ENCODE data around the gene PLXNA4. TPM values are rescaled to one million over a fixed set of nuclear protein-coding genes. Genes with fewer than 3 reads are reported as not detected.

Gene PLXNA4
- total and polyA plus RNA-seq, 2 donors, result 1.6 to 6.5 TPM

GRCh38 chr7:132255115-132255797, 321.0 kb downstream of the PLXNA4 start:
- H3K27ac ChIP-seq (ENCODE audit: low read depth), result no peak overlapping the region

GRCh38 chr7:132254455-132254854, 321.8 kb downstream of the PLXNA4 start:
- no peak overlapping the region for H3K27ac ChIP-seq (ENCODE audit: low read depth)
- H3K4me3 ChIP-seq (ENCODE audit: low read depth, low read length), result no peak overlapping the region
- WGBS, result 88% methylated on average over 12 of the region's 12 CpGs
- H3K36me3 ChIP-seq (ENCODE audit: insufficient read depth), result no peaks in the 10 kb centered on the region
- no peak for DNase-seq (ENCODE audit: extremely low spot score)
- no peaks in the 10 kb centered on the region for H3K4me1 ChIP-seq (ENCODE audit: insufficient read depth)

More at GRCh38 chr7:132255115-132255797, 321.0 kb downstream of the PLXNA4 start:
- WGBS, result 83% methylated on average over 3 of the region's 3 CpGs
- no peaks in the 10 kb centered on the region for H3K36me3 ChIP-seq (ENCODE audit: insufficient read depth)
- H3K4me3 ChIP-seq (ENCODE audit: low read depth, low read length), result no peak overlapping the region
- no peak for DNase-seq (ENCODE audit: extremely low spot score)
- no peaks in the 10 kb centered on the region for H3K4me1 ChIP-seq (ENCODE audit: insufficient read depth)

GRCh38 chr7:132252793-132253100, 323.5 kb downstream of the PLXNA4 start:
- Histone ChIP-seq H3K27ac (ENCODE audit: low read depth) (no peak overlapping the region), H3K36me3 (ENCODE audit: insufficient read depth) (no peaks in the 10 kb centered on the region), H3K4me1 (ENCODE audit: insufficient read depth) (no peaks in the 10 kb centered on the region), H3K4me3 (ENCODE audit: low read depth, low read length) (no peak overlapping the region)
- DNase-seq (ENCODE audit: extremely low spot score), result no peak
- WGBS, result 34% methylated on average over 2 of the region's 2 CpGs

- DNase-seq (ENCODE audit: extremely low spot score), result no peak
- H3K27ac ChIP-seq (ENCODE audit: low read depth), result no peak overlapping the region
- H3K36me3 ChIP-seq (ENCODE audit: insufficient read depth), result no peaks in the 10 kb centered on the region
- no peaks in the 10 kb centered on the region for H3K4me1 ChIP-seq (ENCODE audit: insufficient read depth)
- H3K4me3 ChIP-seq (ENCODE audit: low read depth, low read length), result no peak overlapping the region
- 29% methylated on average over 5 of the region's 5 CpGs for WGBS
Measured at GRCh38 chr7:132251327-132251659, 325.0 kb downstream of the PLXNA4 start.

- H3K4me3 ChIP-seq (ENCODE audit: low read depth, low read length), result no peak overlapping the region
- H3K4me1 ChIP-seq (ENCODE audit: insufficient read depth), result no peaks in the 10 kb centered on the region
- no peak overlapping the region for H3K27ac ChIP-seq (ENCODE audit: low read depth)
- no peaks in the 10 kb centered on the region for H3K36me3 ChIP-seq (ENCODE audit: insufficient read depth)
- DNase-seq (ENCODE audit: extremely low spot score), result no peak
- WGBS, result 45% methylated on average over 4 of the region's 4 CpGs
Measured at GRCh38 chr7:132250480-132251326, 325.6 kb downstream of the PLXNA4 start.

- no peak overlapping the region for H3K4me3 ChIP-seq (ENCODE audit: low read depth, low read length)
- WGBS, result 72% methylated on average over 19 of the region's 19 CpGs
- no peak overlapping the region for H3K27ac ChIP-seq (ENCODE audit: low read depth)
- H3K36me3 ChIP-seq (ENCODE audit: insufficient read depth), result no peaks in the 10 kb centered on the region
- no peaks in the 10 kb centered on the region for H3K4me1 ChIP-seq (ENCODE audit: insufficient read depth)
- no peak for DNase-seq (ENCODE audit: extremely low spot score)
Measured at GRCh38 chr7:132249256-132249971, 326.9 kb downstream of the PLXNA4 start.

- no peak for DNase-seq (ENCODE audit: extremely low spot score)
- Histone ChIP-seq H3K27ac (ENCODE audit: low read depth) (no peak overlapping the region), H3K36me3 (ENCODE audit: insufficient read depth) (no peaks in the 10 kb centered on the region), H3K4me1 (ENCODE audit: insufficient read depth) (no peaks in the 10 kb centered on the region), H3K4me3 (ENCODE audit: low read depth, low read length) (no peak overlapping the region)
- WGBS, result 75% methylated on average over 2 of the region's 2 CpGs
Measured at GRCh38 chr7:132248841-132249240, 327.4 kb downstream of the PLXNA4 start.

GRCh38 chr7:132247995-132248618, 328.2 kb downstream of the PLXNA4 start:
- DNase-seq (ENCODE audit: extremely low spot score), result no peak
- WGBS, result 90% methylated on average over 6 of the region's 6 CpGs
- Histone ChIP-seq H3K4me3 (ENCODE audit: low read depth, low read length) (no peak overlapping the region), H3K36me3 (ENCODE audit: insufficient read depth) (no peaks in the 10 kb centered on the region), H3K27ac (ENCODE audit: low read depth) (no peak overlapping the region), H3K4me1 (ENCODE audit: insufficient read depth) (no peaks in the 10 kb centered on the region)

- DNase-seq (ENCODE audit: extremely low spot score), result no peak
- no peaks in the 10 kb centered on the region for H3K4me1 ChIP-seq (ENCODE audit: insufficient read depth)
- H3K36me3 ChIP-seq (ENCODE audit: insufficient read depth), result no peaks in the 10 kb centered on the region
- no peak overlapping the region for H3K4me3 ChIP-seq (ENCODE audit: low read depth, low read length)
- H3K27ac ChIP-seq (ENCODE audit: low read depth), result no peak overlapping the region
Measured at GRCh38 chr7:132246591-132246990, 329.7 kb downstream of the PLXNA4 start.

GRCh38 chr7:132245539-132245938, 330.7 kb downstream of the PLXNA4 start:
- no peak overlapping the region for H3K27ac ChIP-seq (ENCODE audit: low read depth)
- no peak overlapping the region for H3K4me3 ChIP-seq (ENCODE audit: low read depth, low read length)
- WGBS, result 92% methylated on average over 3 of the region's 3 CpGs
- no peak for DNase-seq (ENCODE audit: extremely low spot score)
- no peaks in the 10 kb centered on the region for H3K36me3 ChIP-seq (ENCODE audit: insufficient read depth)
- H3K4me1 ChIP-seq (ENCODE audit: insufficient read depth), result no peaks in the 10 kb centered on the region

GRCh38 chr7:132244903-132245480, 331.3 kb downstream of the PLXNA4 start:
- 88% methylated on average over 5 of the region's 5 CpGs for WGBS
- no peaks in the 10 kb centered on the region for H3K4me1 ChIP-seq (ENCODE audit: insufficient read depth)
- no peak overlapping the region for H3K27ac ChIP-seq (ENCODE audit: low read depth)

GRCh38 chr7:132243463-132243862, 332.8 kb downstream of the PLXNA4 start:
- DNase-seq (ENCODE audit: extremely low spot score), result no peak
- H3K4me1 ChIP-seq (ENCODE audit: insufficient read depth), result no peaks in the 10 kb centered on the region
- 91% methylated on average over 3 of the region's 3 CpGs for WGBS
- H3K27ac ChIP-seq (ENCODE audit: low read depth), result no peak overlapping the region
- H3K36me3 ChIP-seq (ENCODE audit: insufficient read depth), result no peaks in the 10 kb centered on the region
- no peak overlapping the region for H3K4me3 ChIP-seq (ENCODE audit: low read depth, low read length)

More at GRCh38 chr7:132244903-132245480, 331.3 kb downstream of the PLXNA4 start:
- Histone ChIP-seq H3K36me3 (ENCODE audit: insufficient read depth) (no peaks in the 10 kb centered on the region), H3K4me3 (ENCODE audit: low read depth, low read length) (no peak overlapping the region)
- no peak for DNase-seq (ENCODE audit: extremely low spot score)

GRCh38 chr7:132243051-132243450, 333.2 kb downstream of the PLXNA4 start:
- H3K4me3 ChIP-seq (ENCODE audit: low read depth, low read length), result no peak overlapping the region
- 61% methylated on average over 1 of the region's 1 CpG for WGBS
- H3K4me1 ChIP-seq (ENCODE audit: insufficient read depth), result no peaks in the 10 kb centered on the region
- no peak overlapping the region for H3K27ac ChIP-seq (ENCODE audit: low read depth)
- no peak for DNase-seq (ENCODE audit: extremely low spot score)
- no peaks in the 10 kb centered on the region for H3K36me3 ChIP-seq (ENCODE audit: insufficient read depth)

Measured in urinary bladder (tissue), 4 donors.